ENCODE results near the gene HUNK.

Gene HUNK

DNA sequence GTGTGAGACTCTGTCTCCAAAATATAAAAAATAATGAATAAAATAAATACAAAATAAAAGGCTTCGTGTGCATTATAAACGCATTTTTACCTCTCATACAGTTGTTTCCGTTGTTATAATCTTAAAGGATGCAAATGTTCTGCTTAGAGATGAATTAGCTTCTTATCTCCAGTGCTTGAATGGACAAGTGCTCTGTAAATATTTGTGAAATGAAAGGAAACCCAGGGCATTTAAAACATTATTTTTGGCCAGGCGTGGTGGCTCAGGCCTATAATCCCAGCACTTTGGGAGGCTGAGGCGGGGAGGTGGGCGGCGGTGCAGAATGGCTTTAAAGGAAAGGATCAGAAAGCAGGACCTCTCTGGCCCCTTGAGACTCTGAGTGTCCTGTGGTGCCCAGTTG, 94.5 kb downstream of the HUNK start:
- DNase-seq = no peak

- no peak for DNase-seq
Observed at GRCh38 chr21:31972622-31973021, 99.8 kb downstream of the HUNK start.

- DNase-seq = no peak
Observed at GRCh38 chr21:31973402-31973944, 100.7 kb downstream of the HUNK start.

DNA sequence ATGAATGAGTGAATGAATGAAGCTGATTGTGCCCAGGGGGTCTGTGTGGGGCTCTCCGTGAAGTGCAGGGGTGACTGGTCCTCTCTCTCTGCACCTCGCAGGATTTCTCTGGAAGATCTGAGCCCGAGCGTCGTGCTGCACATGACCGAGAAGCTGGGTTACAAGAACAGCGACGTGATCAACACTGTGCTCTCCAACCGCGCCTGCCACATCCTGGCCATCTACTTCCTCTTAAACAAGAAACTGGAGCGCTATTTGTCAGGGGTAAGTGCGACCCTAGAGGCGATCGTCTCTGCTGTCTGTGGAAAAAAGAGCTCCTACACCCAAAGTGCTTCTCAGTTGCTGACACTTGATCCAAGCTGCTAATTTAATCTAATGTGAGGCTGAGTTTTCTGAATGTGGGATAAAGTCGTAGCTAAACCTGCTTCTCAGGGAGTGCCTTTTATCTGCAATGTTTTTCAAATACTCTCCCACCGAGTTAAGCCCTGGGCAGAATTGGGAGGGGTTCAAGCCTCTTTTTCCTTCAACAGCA, 101.7 kb downstream of the HUNK start:
- DNase-seq = no peak

DNA sequence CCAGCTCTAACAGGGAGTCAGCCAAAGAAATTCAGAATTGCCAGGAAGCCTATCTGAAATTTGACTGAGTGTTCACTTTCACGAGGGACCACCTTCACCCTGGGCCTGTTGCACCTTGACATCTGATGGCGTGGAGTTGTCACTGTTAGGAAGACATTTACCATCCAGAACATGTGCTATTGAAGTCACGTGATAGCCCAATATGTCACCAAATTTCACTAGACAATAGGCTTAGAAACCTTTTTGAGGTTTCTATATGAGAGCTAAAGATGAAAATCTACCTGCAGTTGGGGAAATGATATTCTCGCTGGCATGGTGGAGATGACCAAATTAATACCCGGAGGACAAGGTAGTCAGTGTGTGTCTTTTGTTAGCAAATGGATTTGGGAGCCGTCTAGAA, 102.7 kb downstream of the HUNK start:
- no peak for DNase-seq

DNA sequence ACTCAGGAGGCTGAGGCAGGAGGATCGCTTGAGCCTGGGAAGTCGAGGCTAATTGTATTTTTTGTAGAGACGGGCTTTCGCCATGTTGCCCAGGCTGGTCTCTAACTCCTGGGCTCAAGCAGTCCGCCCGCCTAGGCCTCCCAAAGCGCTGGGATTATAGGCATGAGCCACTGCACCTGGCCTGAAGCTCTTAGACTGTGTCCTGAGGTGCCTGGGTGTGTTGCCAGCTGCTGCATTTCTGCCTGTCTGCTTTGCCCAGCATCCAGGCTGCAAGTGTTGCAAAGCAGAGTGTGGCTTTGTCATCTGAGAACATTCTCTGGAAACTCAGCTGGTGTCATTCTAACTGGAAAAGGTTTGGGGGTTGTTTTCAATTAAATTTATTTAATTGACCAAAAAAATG, 105.0 kb downstream of the HUNK start:
- DNase-seq = no peak

DNA sequence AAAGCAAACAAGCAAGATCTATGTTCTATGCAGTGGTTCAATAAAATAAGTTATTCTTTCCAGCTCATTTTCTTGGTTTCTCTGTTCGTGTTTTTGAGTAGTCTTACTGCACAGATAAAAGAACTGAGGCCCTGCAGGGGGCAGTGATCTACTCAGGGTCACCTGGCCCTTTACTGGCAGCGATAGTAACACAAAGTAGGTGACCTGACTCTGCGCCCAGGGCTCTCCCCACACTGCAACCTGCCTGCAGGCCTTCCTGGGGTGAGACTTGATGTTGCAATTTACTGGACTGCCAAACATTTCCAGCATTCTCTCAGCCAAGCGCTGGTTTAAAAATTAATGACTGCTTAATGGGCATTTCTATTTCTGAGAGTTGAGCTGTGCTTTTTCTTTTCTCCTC, 110.3 kb downstream of the HUNK start:
- DNase-seq = no peak

DNA sequence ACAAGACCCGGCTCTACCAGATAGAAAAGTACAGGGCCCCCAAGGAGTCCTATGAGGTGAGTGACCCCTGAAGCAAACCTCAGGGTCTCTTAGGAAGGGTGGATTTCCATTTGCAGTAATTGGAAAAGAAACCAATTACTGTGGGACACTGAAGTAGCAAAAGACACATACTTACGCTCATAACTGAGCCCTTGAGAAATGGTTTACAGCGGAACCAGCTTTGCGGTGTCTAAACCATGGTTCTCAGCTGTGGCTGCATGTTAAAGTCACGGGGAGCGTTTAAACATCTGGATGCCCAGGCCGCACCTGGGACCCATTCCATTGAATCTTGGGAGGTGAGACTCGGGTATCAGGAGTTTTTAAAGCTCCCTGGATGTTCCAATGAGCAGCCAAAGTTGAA, 110.7 kb downstream of the HUNK start:
- no peak for DNase-seq

DNA sequence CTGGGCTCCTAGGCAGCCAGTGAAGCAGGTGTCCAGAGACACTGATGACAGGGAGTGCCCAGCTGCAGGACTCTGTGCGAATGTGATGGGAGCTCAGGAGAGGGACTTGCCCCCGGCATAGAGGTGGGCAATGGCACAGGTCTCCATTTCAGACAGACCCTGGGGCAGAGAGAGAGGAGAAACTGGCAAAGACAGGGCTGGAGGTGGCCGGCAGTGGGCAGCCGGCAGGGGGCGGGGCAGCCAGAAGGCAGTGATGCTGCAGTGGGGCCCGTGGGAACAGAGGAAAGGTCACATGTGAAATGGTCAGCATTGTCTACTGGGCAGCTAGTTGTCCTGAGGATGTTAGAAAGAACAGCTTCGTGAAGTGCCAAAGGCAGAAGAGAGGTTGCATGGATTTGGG, 112.6 kb downstream of the HUNK start:
- no peak for DNase-seq

GRCh38 chr21:31986035-31986856, 113.4 kb downstream of the HUNK start:
- no peak for DNase-seq

- DNase-seq = no peak
Observed at GRCh38 chr21:31987696-31988095, 114.9 kb downstream of the HUNK start.

- DNase-seq = no peak
Observed at GRCh38 chr21:31988492-31989290, 115.9 kb downstream of the HUNK start.

DNA sequence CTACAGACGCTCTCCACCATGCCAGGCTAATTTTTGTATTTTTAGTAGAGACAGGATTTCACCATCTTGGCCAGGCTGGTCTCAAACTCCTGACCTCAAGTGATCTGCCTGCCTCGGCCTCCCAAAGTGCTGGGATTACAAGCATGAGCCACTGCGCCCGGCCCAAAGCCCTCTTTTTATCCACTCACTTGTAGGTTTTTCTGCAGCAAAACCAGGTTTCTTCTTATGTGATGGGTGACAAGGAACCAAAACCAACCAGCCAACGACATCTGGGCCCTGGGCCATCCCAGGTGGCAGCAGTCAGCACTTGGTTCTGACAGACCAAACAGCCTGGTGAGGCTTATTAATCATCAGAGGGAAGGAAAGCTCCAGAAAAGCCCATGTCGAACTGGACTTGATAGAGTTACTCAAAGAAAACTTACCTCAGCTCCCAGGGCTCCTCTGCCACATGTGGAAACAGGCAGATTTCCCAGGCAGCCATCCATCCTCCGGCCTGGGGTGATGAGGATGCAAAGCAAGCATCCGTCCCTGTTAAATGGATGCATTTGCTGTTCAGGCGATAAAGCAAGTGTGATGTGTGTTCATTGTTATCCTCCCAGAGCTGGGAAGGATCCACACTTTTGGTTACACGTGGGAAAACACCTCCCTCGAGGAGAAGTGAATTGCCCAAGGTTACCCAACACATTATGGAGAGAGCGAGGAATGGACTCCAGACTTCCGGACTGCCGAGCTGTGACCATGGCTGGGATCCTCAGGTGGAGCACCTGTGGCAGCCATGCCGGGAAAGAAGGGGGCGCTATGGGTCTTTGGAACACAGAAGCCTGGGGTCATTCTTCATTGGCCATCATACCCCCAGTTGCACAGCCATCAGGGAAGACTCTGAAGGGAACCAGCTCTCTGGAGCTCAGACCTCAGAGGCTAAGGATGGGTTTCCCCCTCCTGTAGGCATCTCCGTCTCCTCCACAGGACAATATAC, 118.8 kb downstream of the HUNK start:
- peak in 1 of 2 experiments; percentile 15 for DNase-seq

DNA sequence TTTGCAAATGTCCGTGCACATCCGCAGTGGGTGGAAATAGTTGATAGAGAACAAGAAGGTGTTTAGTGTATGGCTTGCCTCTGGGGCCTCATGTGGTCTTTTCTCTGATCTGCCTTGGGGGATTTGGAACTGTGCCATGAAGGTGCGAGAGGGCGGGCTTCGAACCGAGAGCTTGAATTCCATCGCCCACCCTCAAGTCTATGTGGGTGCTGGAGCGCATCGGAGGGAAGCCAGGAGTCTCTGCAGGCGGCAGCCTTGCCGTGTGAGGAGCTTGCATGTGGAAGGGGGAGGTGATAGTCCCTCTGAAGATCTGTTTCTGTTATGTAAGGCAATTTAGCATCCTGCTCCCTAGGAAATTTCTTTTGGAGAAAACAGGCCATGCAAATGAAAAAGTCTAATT, 119.6 kb downstream of the HUNK start:
- no peak for DNase-seq

DNA sequence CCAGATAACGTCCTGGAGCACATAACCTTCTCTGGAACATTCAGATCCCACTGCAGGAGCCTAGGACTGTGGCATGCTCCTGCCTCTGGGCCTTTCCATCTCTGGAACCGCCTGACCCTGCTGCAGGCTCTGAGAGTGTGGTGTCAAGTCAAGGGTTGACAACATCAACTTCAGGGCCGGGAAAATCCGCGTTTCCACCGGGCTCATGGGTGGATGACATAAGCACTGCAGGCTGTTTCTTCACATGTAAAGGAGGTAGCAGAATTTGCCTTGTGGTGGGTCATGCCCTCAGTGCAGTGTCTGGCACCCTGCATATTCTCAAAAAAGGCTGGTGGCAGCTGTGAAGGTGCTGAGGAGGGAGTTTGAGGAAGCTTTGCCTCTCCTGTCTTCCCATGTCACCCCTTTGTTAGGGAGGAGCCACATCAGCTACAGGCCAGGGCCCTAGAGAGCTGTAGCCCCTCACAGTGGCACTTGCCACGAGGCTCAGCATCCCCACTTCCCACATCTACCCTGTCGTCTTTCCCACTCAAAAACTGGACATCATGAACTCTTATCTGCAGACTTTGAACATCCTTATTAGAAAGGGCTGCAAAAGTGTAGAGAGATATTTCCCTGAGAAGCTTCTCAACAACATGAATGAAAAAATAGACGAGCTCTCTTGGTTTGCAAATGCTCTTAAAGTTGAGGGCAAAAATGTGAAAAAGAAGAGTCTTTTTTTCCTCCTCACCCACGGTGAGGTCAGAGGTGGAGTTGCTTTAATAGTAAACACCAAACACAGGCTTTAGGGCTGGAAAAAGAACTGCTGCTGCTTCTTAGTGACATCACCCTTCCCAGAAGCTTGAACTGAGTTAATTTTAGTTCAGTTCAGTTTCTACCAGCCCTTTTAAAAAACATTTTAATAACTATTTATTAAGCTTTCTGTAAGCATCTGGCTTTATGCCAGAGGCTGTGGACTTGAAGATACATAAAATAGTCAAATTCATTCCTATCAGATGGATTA, 121.3 kb downstream of the HUNK start:
- DNase-seq = no peak

GRCh38 chr21:31997191-31997590, 124.4 kb downstream of the HUNK start:
- no peak for DNase-seq

DNA sequence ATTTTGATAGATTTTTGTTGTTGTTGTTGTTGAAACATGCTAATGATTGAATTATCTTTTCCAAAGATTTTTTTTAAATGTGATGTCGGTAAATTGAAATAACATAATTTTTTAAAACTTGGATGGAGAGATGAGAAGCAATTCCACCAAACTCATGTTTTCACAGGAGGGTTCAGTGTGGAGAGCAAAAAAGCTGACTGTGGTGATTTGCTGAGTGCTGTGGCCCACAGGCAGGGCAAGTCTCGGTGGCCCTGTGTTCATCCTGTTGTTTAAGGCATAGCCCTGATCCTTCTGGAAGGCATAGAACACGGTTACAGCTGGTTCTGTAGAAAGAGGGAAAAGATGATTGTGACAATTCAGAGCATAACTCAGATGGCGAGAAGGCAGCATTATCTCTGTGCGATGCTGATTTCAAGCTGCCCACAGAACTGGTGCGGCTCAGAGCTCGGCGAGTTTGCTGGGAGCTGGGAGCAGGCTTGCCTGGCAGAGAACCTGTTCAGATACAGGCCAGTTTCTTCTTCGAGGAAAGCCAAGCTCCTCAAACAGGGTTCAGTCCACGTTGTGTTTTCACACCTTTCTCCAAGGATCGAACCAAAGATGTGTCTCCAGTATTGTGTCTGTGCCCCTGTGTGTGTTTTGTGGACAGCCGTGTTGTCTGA, 127.1 kb downstream of the HUNK start:
- no peak for DNase-seq

GRCh38 chr21:32001390-32001789, 128.6 kb downstream of the HUNK start:
- peak; percentile 22 to 67 for DNase-seq

DNA sequence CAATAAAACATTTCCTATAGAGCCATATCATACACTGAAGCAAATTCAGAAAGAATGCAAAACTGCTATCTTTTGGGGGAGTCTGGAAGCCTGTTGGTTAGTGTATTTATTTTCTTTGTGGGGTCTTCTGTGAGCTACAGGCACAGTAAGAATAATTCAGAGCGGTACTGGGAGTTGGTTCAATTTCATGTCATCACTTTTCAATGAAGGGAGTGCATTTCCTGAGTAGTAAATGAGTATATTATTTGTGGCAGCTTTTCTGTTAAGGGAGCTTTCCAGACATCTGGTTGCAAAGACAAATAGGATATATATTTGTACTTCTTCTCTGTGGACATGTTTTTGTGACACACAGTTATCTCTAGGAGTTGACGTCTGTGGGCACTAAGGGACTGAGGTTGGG, 130.6 kb downstream of the HUNK start:
- DNase-seq = no peak

DNA sequence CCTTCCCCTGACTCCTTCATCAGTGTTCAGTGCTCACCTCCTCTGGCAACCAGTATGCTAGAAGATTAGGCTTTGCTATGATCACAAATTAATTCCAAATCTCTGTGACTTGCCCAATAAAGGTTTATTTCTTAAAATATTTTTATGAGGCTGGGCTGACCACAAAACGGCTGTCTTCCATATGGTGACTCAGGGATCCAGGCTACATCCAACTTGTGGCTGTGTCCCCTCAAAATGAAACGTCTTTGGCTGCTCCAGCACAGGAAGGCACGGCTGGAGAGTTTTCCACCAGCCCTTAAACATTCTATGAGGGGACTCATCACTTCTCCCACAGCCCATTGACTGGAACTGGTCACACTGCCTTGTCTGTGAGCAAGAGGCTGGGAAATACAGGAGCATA, 131.5 kb downstream of the HUNK start:
- no peak for DNase-seq

DNA sequence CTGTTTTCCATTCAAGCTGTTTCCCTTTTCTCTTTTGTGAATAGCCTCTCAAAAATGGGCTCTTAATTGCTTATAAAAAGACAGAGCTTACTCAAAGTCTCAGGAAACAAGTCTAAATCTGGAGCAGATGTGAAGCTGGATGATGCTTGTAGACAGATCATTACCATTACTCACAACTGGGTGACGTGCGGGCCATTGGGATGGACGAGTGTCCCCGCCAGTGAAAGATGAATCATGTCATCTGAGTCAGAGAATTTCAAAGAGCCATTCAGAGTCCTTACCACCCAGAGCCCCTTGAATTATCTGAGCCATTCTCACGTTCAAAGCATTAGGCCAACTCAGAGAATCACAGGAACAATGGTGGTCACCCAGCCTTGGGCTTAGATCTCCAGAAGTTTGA, 134.6 kb downstream of the HUNK start:
- no peak for DNase-seq

Measured in NCI-H526 (cell line).